Activated naive CD4-positive, alpha-beta T cell treated with anti-CD3 and anti-CD28 coated beads, Interleukin-2, amount 10 ng/mL, durations not matched to agents 7 days and 5 days (primary cell): Measurements from ENCODE around the gene ELP2.
A peak's percentile ranks its signal among the peaks of the same experiment; 100 is the strongest.
"Not testable (repeated sequence)": the region's sequence is repeated elsewhere in the genome, so short reads cannot be mapped to it uniquely, and the experiment has no call there.

Experiments
- CTCF ChIA-PET: fragments of 350-600 bp; sonication (Branson Sonifier 250); formaldehyde crosslinking; loops from one replicate; lab custom pipeline; 2021; ENCODE audit warnings: antibody characterized with exemption; lab: Charles Lee
- DNase-seq: peaks from one replicate; pipeline ENCODE4 v3.0.0-alpha.2; 2020
- H3K27ac Mint-ChIP-seq: one replicate; pipeline ENCODE4 v1.8.0; 2021; ENCODE audit warnings: mild to moderate bottlenecking, moderate library complexity, mixed read lengths
- H3K27me3 Mint-ChIP-seq: one replicate; pipeline ENCODE4 v1.8.0; 2021; ENCODE audit warnings: mild to moderate bottlenecking, mixed read lengths
- H3K36me3 Mint-ChIP-seq: one replicate; pipeline ENCODE4 v1.8.0; 2021; ENCODE audit warnings: mixed read lengths
- H3K4me1 Mint-ChIP-seq: one replicate; pipeline ENCODE4 v1.8.0; 2021; ENCODE audit warnings: mixed read lengths
- H3K4me3 Mint-ChIP-seq: one replicate; pipeline ENCODE4 v1.8.0; 2021; ENCODE audit warnings: mild to moderate bottlenecking, moderate library complexity, mixed read lengths
- H3K9me3 Mint-ChIP-seq: one replicate; pipeline ENCODE4 v1.8.0; 2021; ENCODE audit warnings: mixed read lengths

ELP2 gene

DNA sequence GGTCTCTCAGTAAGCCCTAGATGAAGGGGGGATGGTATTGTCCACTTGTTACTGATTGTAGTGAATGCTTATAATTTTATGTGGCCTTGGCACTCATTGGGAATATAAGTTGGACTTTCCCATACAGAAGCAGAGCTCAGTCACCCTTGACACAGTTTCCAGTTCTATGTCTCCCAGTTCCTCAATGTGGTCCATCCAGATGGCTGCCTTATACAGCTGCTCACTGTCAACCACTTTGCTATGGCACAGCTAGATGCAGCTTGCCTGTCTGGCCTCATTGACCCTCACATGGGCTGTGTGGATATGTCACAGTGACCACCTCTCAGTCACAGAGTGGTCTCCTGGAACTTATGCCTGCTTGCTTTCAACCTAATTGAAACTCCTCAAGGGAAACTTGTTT, 22.2 kb upstream of the ELP2 start:
- Mint-ChIP-seq H3K9me3 (no peaks in the 10 kb centered on the region), H3K4me1 (peaks cover 4% of the 10 kb centered on the region), H3K27ac (no peak overlapping the region), H3K36me3 (peaks cover 10% of the 10 kb centered on the region), H3K4me3 (no peak overlapping the region), H3K27me3 (peaks cover 6% of the 10 kb centered on the region)
- DNase-seq: no peak
- CTCF ChIA-PET: interaction anchor here (0.7 to 1.4 kb wide), 3 partner anchors 12 to 177 kb away, joined by 3 to 5 read pairs (median 4); no protein-coding TSS in a partner anchor

- Mint-ChIP-seq H3K36me3 (peaks cover 11% of the 10 kb centered on the region), H3K9me3 (no peaks in the 10 kb centered on the region), H3K4me3 (no peak overlapping the region), H3K4me1 (peaks cover 2% of the 10 kb centered on the region), H3K27me3 (no peaks in the 10 kb centered on the region), H3K27ac (no peak overlapping the region)
- DNase-seq: no peak
- CTCF ChIA-PET: interaction anchor here (0.7 to 1.4 kb wide), 3 partner anchors 11 to 177 kb away, joined by 3 to 5 read pairs (median 4); no protein-coding TSS in a partner anchor
Measured at GRCh38 chr18:36108196-36108595, 21.5 kb upstream of the ELP2 start.

GRCh38 chr18:36108601-36109000, 21.1 kb upstream of the ELP2 start:
- CTCF ChIA-PET: interaction anchor here (1.2 to 1.4 kb wide), 2 partner anchors 11 to 16 kb away, joined by 4 to 5 read pairs; no protein-coding TSS in a partner anchor
- H3K9me3 Mint-ChIP-seq: no peaks in the 10 kb centered on the region
- no peaks in the 10 kb centered on the region for H3K27me3 Mint-ChIP-seq
- DNase-seq: no peak
- no peak overlapping the region for H3K4me3 Mint-ChIP-seq
- H3K36me3 Mint-ChIP-seq: peaks cover 11% of the 10 kb centered on the region
- H3K27ac Mint-ChIP-seq: no peak overlapping the region
- peaks cover 2% of the 10 kb centered on the region for H3K4me1 Mint-ChIP-seq

GRCh38 chr18:36109737-36110136, 20.0 kb upstream of the ELP2 start:
- H3K4me3 Mint-ChIP-seq: no peak overlapping the region
- DNase-seq: no peak
- no peaks in the 10 kb centered on the region for H3K4me1 Mint-ChIP-seq
- CTCF ChIA-PET: no interaction called here
- no peak overlapping the region for H3K27ac Mint-ChIP-seq
- H3K9me3 Mint-ChIP-seq: no peaks in the 10 kb centered on the region
- no peaks in the 10 kb centered on the region for H3K27me3 Mint-ChIP-seq
- peaks cover 16% of the 10 kb centered on the region for H3K36me3 Mint-ChIP-seq

DNA sequence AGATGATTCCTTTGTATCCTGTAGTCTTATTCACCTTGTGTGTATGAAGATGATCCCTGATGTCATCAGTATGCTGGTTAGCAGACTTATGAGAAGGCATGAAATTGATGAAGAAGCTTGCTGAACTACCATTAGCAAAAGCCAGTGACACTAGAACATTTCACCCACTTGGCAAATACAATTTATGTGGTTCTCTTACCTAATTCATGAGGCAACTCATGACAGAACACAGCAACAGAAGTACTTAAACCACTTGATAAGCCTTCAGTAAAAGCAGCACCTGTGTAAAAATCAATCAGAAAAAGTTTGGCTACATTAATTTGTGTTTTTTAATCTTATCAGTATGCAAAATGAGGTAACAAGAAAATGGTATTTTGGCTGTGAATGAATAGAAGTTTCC, 17.4 kb upstream of the ELP2 start:
- H3K4me3 Mint-ChIP-seq: no peak overlapping the region
- CTCF ChIA-PET: no interaction called here
- DNase-seq: no peak
- H3K9me3 Mint-ChIP-seq: no peaks in the 10 kb centered on the region
- no peak overlapping the region for H3K27ac Mint-ChIP-seq
- peaks cover 24% of the 10 kb centered on the region for H3K36me3 Mint-ChIP-seq
- H3K27me3 Mint-ChIP-seq: no peaks in the 10 kb centered on the region
- H3K4me1 Mint-ChIP-seq: no peaks in the 10 kb centered on the region

DNA sequence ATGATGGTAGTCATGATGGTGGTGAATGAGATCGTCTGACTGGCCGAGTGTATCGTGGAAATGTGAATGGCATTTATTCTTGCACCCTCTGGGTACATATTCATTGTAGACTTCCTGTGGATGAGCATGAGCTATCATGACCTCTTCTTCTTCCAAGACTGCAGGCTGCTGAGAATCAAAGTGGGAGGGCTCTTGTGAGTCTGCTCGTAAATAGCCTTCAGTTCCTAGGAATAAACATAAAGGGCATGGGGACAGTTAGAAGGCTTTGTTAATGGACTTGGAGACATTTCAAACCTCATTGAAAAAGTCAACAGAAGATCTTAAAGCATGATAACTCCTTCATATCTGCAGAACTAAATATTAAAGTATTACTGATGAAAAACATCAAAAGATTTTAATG, 15.4 kb upstream of the ELP2 start:
- H3K9me3 Mint-ChIP-seq: no peaks in the 10 kb centered on the region
- H3K36me3 Mint-ChIP-seq: peaks cover 22% of the 10 kb centered on the region
- no peaks in the 10 kb centered on the region for H3K4me1 Mint-ChIP-seq
- no peak overlapping the region for H3K4me3 Mint-ChIP-seq
- no peak for DNase-seq
- no peak overlapping the region for H3K27ac Mint-ChIP-seq
- CTCF ChIA-PET: no interaction called here
- H3K27me3 Mint-ChIP-seq: no peaks in the 10 kb centered on the region

DNA sequence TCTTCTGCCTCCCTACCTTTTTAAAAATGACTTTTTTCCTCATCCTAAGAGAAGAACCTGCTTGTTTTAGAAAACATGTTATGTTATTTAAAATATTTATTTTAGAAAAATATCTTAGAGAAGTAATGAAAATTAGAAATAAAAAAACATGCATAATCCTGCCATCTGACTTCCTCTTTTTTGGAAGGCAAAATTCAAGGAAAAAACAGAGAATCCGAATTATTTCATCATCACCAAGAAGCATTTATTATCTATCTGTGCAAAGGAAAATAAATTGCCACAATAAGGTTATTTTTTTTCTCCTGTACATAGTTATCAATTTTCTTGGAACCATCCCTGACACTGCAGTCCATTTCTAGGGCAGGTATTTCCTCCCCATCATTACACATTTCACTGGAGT, 15.0 kb upstream of the ELP2 start:
- H3K9me3 Mint-ChIP-seq: no peaks in the 10 kb centered on the region
- no peaks in the 10 kb centered on the region for H3K27me3 Mint-ChIP-seq
- CTCF ChIA-PET: no interaction called here
- no peak for DNase-seq
- H3K27ac Mint-ChIP-seq: no peak overlapping the region
- H3K4me3 Mint-ChIP-seq: no peak overlapping the region
- no peaks in the 10 kb centered on the region for H3K4me1 Mint-ChIP-seq
- H3K36me3 Mint-ChIP-seq: peaks cover 22% of the 10 kb centered on the region

DNA sequence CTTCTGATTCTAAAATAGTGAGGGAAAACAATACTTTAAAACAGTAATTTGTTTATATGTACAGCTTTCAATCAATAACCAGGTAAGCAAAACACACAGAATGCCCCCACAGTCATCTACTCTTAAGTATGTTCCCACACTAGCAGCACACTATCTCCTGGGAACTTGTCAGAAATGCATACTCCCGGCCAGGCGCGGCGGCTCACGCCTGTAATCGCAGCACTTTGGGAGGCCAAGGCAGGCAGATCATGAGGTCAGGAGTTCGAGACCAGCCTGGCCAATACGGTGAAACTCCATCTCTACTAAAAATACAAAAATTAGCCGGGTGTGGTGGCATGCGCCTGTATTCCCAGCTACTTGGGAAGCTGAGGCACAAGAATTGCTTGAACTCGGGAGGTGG, 12.9 kb upstream of the ELP2 start:
- H3K4me3 Mint-ChIP-seq, H3K27me3 Mint-ChIP-seq, H3K4me1 Mint-ChIP-seq, H3K27ac Mint-ChIP-seq, H3K9me3 Mint-ChIP-seq, CTCF ChIA-PET, DNase-seq: not testable (repeated sequence)
- H3K36me3 Mint-ChIP-seq: peaks cover 19% of the 10 kb centered on the region

- DNase-seq: no peak
- CTCF ChIA-PET: interaction anchor here (1.9 kb wide), 1 partner anchor 13 kb away, joined by 5 read pairs; no protein-coding TSS in a partner anchor
- Mint-ChIP-seq H3K27me3 (no peaks in the 10 kb centered on the region), H3K4me1 (peaks cover 6% of the 10 kb centered on the region), H3K36me3 (peaks cover 27% of the 10 kb centered on the region), H3K27ac (no peak overlapping the region), H3K4me3 (no peak overlapping the region), H3K9me3 (no peaks in the 10 kb centered on the region)
Measured at GRCh38 chr18:36120297-36120696, 9.4 kb upstream of the ELP2 start.

GRCh38 chr18:36124841-36125240, 4.9 kb upstream of the ELP2 start:
- no peak for DNase-seq
- peaks cover 26% of the 10 kb centered on the region for H3K36me3 Mint-ChIP-seq
- peaks cover 24% of the 10 kb centered on the region for H3K4me1 Mint-ChIP-seq
- CTCF ChIA-PET: interaction anchor here (1.6 kb wide), 1 partner anchor 17 kb away, joined by 4 read pairs; no protein-coding TSS in a partner anchor
- H3K27me3 Mint-ChIP-seq: no peaks in the 10 kb centered on the region
- H3K4me3 Mint-ChIP-seq: no peak overlapping the region
- no peak overlapping the region for H3K27ac Mint-ChIP-seq
- no peaks in the 10 kb centered on the region for H3K9me3 Mint-ChIP-seq

DNA sequence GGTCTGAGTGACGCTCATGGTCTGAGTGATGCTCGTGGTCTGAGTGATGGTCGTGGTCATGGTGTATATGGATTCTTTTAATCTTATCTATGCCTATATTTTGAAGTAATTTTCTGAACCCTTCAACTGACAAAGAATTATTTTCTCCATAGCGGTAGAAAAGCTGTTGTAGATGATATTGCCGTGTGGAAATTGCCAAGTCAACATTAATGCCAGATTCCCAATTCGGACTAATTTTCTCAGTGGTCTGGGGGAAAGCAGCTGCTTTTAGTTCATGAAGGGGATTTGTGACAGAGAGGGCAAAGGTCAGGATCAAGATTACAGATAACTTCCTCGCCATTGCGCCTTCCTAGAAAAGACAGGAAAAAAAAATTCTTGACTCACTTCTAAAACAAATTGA, 3.0 kb upstream of the ELP2 start:
- CTCF ChIA-PET: interaction anchor here (0.8 to 3.1 kb wide), 2 partner anchors 15 to 158 kb away, joined by 4 to 8 read pairs; no protein-coding TSS in a partner anchor
- peaks cover 39% of the 10 kb centered on the region for H3K4me1 Mint-ChIP-seq
- no peak overlapping the region for H3K27ac Mint-ChIP-seq
- DNase-seq: no peak
- H3K36me3 Mint-ChIP-seq: peaks cover 27% of the 10 kb centered on the region
- no peaks in the 10 kb centered on the region for H3K27me3 Mint-ChIP-seq
- H3K4me3 Mint-ChIP-seq: no peak overlapping the region
- no peaks in the 10 kb centered on the region for H3K9me3 Mint-ChIP-seq

DNA sequence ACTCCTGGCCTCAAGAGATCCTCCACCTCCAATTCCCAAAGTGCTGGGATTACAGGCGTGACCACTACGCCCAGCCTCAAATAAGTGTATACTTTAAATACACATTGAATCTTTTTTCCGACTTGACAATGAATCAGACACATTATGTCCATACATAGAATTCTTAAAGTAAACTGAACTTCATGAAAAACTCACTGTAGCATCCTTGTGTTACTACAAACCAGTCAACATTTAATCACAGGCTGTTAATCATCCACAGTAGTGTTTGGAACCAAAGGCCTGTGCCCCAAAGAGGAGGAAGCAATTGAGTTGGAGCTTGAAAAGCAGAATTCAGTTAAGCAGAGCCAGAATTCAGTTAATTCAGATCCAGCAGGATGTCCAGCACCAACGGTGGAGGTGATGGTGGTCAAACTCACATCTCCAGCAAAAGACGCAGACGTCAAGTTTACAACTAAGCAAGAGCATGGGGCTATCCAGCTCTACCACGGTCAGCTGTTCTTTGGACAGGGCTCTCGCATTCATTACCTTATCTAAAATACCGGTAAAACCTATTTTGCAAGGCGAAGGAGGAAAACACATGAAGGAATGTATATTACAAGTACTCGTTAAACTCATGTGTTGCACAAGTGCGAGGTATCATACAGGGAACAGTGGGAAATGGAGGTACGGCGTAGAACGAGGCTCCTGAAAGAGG, 1.7 kb upstream of the ELP2 start:
- Mint-ChIP-seq H3K36me3 (peaks cover 22% of the 10 kb centered on the region), H3K4me3 (peak overlapping the region; percentile 93), H3K27ac (peak overlapping the region; percentile 97), H3K27me3 (no peaks in the 10 kb centered on the region), H3K9me3 (no peaks in the 10 kb centered on the region), H3K4me1 (peaks cover 52% of the 10 kb centered on the region)
- CTCF ChIA-PET: interaction anchor here (3.1 kb wide), 1 partner anchor 156 kb away, joined by 8 read pairs; no protein-coding TSS in a partner anchor
- DNase-seq: no peak

GRCh38 chr18:36128530-36128870, 1.2 kb upstream of the ELP2 start:
- Mint-ChIP-seq H3K4me1 (peaks cover 50% of the 10 kb centered on the region), H3K27ac (peak overlapping the region; percentile 97), H3K9me3 (no peaks in the 10 kb centered on the region), H3K36me3 (peaks cover 19% of the 10 kb centered on the region), H3K4me3 (peak overlapping the region; percentile 93), H3K27me3 (no peaks in the 10 kb centered on the region)
- DNase-seq: peak; percentile 25
- CTCF ChIA-PET: interaction anchor here (3.1 kb wide), 1 partner anchor 156 kb away, joined by 8 read pairs; no protein-coding TSS in a partner anchor

DNA sequence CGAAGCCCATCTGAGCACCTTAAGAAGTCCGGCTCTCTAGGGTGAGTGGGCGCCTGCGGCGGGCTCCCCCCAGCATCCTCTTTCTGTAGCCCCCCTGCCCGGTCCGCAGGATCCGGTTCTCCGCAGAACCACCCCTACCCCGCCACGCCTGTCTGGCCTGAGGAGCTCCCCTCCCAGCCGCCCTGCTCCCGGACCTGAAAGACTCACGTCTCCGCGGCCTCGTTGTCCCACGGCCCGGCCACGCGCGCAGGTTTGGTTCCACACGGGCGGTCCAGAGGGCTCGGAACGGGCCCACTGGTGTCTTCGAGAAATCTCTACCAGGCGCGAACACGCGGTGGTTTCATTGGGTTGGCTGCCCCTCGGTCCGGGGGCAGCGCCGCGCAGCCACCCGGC, 796 bp upstream of the ELP2 start:
- Mint-ChIP-seq H3K27me3 (no peaks in the 10 kb centered on the region), H3K4me3 (peak overlapping the region; percentile 93), H3K9me3 (no peaks in the 10 kb centered on the region), H3K27ac (peak overlapping the region; percentile 97), H3K36me3 (peaks cover 18% of the 10 kb centered on the region), H3K4me1 (peaks cover 48% of the 10 kb centered on the region)
- CTCF ChIA-PET: interaction anchor here (3.1 kb wide), 1 partner anchor 155 kb away, joined by 8 read pairs; no protein-coding TSS in a partner anchor
- no peak for DNase-seq
